HG03575 (cell line): ENCODE measurements around the gene TSPAN18.

Experiments used
- ATAC-seq: cut with Tn5 transposase; IDR thresholded peaks from one replicate; pipeline ENCODE4 v1.9.1; 2021; ENCODE audit not compliant: unreplicated experiment, insufficient number of reproducible peaks, low FRiP score; ENCODE audit errors: extremely low read depth

Gene TSPAN18

GRCh38 chr11:44972746-44973435 lies 246.1 kb downstream of the TSPAN18 start:
- no peak for ATAC-seq

GRCh38 chr11:44973632-44974401 lies 247.1 kb downstream of the TSPAN18 start:
- no peak for ATAC-seq

DNA sequence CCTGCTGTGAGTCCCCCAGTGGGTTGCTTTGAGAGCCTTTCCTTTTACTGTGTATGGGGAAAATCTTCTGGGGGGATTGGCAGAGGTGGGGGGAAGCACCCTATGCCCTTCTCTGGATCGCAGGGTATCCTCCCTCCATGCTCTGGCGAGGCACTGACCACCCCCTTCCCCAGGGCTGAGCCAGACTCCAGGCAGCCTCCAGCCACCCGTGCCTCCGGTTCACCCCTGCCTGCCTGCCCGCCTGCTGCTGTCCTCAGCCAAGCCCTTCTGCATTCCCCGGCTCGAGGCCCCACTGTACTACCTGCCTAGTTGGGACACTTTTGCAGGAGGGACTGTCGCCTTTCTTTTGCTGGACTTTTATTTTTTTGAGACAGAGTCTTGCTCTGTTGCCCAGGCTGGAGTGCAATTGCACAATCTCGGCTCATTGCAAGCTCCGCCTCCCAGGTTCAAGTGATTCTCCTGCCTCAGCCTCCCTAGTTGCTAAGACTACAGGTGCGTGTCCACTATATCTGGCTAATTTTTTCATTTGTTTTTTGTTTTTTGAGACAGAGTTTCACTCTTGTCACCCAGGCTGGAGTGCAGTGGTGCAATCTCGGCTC lies 247.7 kb downstream of the TSPAN18 start:
- no peak for ATAC-seq

DNA sequence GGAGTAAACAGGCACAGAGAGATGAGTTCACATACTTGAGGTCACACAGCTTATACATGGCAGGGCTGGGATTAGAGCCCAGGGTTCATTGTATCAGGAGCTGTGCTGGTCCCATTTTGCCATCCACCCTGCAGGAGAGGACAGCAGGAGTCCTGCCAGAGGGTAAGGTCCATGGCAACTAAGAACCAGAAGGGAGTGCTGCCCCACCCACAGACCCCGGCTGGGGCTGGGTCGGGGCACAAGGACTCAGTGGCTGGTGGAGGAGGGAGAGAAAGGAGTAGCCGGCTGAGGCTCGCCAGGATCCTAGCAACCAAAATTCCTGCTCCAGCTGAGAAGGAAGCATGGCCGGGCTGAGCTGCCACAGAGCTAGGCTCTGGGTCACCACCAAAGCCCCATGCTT lies 249.8 kb downstream of the TSPAN18 start:
- no peak for ATAC-seq

DNA sequence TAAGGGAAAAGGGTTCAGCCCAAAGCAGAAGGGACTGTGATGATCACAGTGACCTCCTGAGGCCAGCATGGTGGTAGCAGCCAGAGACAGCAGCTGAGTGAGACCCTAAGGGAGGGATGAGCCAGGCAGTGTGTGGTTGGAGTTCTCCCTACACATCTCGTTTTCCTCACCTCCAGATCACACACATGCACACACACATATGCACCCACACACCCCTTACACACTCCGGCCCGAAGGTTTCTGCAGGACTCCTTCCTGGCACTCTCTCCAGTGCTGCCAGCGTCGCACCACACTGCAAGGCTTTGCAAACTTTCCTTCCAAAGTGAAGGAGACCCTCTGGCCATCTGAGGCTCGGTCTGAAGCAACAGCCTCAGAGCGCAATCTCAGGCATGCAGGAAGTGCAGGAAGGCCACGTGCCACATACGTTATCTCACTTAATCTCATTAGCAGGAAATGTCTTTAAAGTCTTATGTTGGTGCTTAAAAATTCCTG lies 250.8 kb downstream of the TSPAN18 start:
- no peak for ATAC-seq

DNA sequence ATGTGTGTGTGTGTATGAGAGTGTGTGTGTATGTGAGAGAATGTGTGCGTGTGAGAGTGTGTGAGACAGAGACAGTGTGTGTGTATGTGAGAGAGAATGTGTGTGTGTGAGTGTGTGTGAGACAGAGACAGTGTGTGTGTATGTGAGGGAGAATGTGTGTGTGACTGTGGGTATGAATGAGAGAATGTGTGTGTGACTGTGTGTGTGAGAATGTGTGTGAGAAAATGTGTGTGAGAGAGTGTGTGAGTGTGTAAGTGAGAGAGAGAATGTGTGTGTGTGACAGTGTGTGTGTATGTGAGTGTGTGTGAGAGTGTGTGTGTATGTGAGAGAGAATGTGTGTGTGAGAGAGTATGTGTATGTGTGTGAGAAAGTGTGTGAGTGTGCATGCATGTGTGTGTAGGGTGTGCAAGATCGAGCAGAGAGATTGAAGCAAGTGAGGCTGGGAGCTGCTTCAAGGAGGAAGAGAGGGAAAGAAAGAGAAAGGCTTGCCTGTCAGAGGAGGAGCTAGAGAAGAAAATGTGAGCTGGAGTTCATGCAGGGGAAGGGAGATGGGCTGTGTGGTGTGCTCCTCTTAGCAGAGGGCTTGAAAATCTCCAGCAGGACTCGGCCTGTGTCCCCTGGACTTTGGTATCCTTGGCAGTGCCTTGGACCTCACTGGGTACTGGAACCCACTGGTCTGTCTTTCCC lies 251.7 kb downstream of the TSPAN18 start:
- ATAC-seq, result no peak

GRCh38 chr11:44978961-44979331 lies 252.2 kb downstream of the TSPAN18 start:
- ATAC-seq, result no peak

- ATAC-seq, result no peak
Observed at GRCh38 chr11:44979543-44980399, 253.0 kb downstream of the TSPAN18 start.

GRCh38 chr11:44980533-44981427 lies 254.0 kb downstream of the TSPAN18 start:
- ATAC-seq, result no peak
